ENCODE measurements around the gene FUBP3.

The FUBP3 gene

GRCh38 chr9:130549093-130549735 lies 30.2 kb upstream of the FUBP3 start:
- H3K27me3 ChIP-seq (ENCODE audit: low read length): no peaks in the 10 kb centered on the region
- H3K9ac ChIP-seq (ENCODE audit: low read length): no peak overlapping the region
- no peaks in the 10 kb centered on the region for H4K20me1 ChIP-seq (ENCODE audit: low read depth, low read length)
- H3K79me2 ChIP-seq (ENCODE audit: insufficient read depth, low read length): no peaks in the 10 kb centered on the region
- H3K9me3 ChIP-seq (ENCODE audit: insufficient read depth, low read length): no peaks in the 10 kb centered on the region
- H3K4me2 ChIP-seq (ENCODE audit: low read depth, low read length, poor library complexity, severe bottlenecking): peak overlapping the region; percentile 17
- peak overlapping the region; percentile 60 for H2AFZ ChIP-seq (ENCODE audit: low read depth, low read length, severe bottlenecking)
- H3F3A ChIP-seq (ENCODE audit: insufficient read depth): no peaks in the 10 kb centered on the region
- H3K27ac ChIP-seq (ENCODE audit: low read depth, low read length): no peak overlapping the region
- H3K9me2 ChIP-seq (replicated peaks; ENCODE audit: insufficient read depth, low read length): no peaks in the 10 kb centered on the region
- H3K36me3 ChIP-seq (ENCODE audit: low read length): no peaks in the 10 kb centered on the region
- no peak overlapping the region for H3K4me3 ChIP-seq (ENCODE audit: insufficient read depth, low read length, poor library complexity, severe bottlenecking)
- no peak for TF ChIP-seq EZH2phosphoT487 (conservative IDR thresholded peaks at IDR 0.05; ENCODE audit: low read length)
- no peak for TF ChIP-seq CTCF (IDR thresholded peaks at IDR 0.05; ENCODE audit: insufficient read depth, low read length, poor library complexity, severe bottlenecking)

DNA sequence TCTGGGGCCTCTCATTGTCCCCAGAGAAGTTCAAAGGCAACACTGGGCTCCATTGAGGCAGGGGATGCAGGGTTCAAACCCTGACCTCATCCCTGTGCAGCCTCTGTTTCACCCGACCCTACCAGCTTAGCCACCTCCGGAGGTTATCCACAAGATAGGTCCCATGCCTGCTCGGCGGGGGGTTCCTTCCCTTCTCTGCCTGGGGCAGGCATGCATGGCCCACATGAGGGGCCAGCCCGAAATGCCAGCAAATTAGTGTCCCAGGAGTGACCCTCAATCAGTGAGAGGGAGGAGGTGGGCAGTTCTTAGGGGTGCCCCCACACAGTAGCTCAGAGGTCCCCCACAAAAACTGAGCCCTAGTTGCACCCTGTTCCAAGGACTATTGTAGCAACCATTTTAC lies 24.8 kb upstream of the FUBP3 start:
- Histone ChIP-seq H3K9me2 (replicated peaks; ENCODE audit: insufficient read depth, low read length) (no peaks in the 10 kb centered on the region), H4K20me1 (ENCODE audit: low read depth, low read length) (no peaks in the 10 kb centered on the region), H3K9ac (ENCODE audit: low read length) (no peak overlapping the region), H3K36me3 (ENCODE audit: low read length) (no peaks in the 10 kb centered on the region), H3K9me3 (ENCODE audit: insufficient read depth, low read length) (no peaks in the 10 kb centered on the region), H2AFZ (ENCODE audit: low read depth, low read length, severe bottlenecking) (no peak overlapping the region), H3F3A (ENCODE audit: insufficient read depth) (no peaks in the 10 kb centered on the region), H3K79me2 (ENCODE audit: insufficient read depth, low read length) (no peaks in the 10 kb centered on the region), H3K27me3 (ENCODE audit: low read length) (no peaks in the 10 kb centered on the region), H3K27ac (ENCODE audit: low read depth, low read length) (no peak overlapping the region), H3K4me2 (ENCODE audit: low read depth, low read length, poor library complexity, severe bottlenecking) (no peak overlapping the region), H3K4me3 (ENCODE audit: insufficient read depth, low read length, poor library complexity, severe bottlenecking) (no peak overlapping the region)
- no peak for TF ChIP-seq EZH2phosphoT487 (conservative IDR thresholded peaks at IDR 0.05; ENCODE audit: low read length)
- TF ChIP-seq CTCF (IDR thresholded peaks at IDR 0.05; ENCODE audit: insufficient read depth, low read length, poor library complexity, severe bottlenecking): no peak

DNA sequence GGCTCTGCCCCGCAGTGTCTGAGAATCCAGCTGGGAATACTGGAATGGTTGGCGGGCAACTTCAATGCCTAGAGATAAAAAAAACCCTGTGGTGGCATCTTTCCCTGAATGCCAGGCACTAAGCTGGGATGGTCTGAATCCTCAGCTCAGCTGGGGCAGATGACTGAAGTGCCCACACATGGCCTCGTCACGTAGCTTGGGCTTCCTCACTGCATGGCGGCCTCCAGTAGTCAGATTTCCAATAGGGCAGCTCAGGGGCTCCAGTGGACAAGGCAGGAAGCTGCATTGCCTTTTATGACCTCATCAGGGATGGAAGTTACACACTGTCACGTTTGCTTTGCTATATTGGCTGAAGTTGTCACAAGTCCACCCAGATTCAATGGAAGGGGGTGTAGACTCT lies 24.3 kb upstream of the FUBP3 start:
- TF ChIP-seq EZH2phosphoT487 (conservative IDR thresholded peaks at IDR 0.05; ENCODE audit: low read length) (no peak), CTCF (IDR thresholded peaks at IDR 0.05; ENCODE audit: insufficient read depth, low read length, poor library complexity, severe bottlenecking) (no peak)
- no peak overlapping the region for H3K27ac ChIP-seq (ENCODE audit: low read depth, low read length)
- H3K9me3 ChIP-seq (ENCODE audit: insufficient read depth, low read length): no peaks in the 10 kb centered on the region
- no peaks in the 10 kb centered on the region for H4K20me1 ChIP-seq (ENCODE audit: low read depth, low read length)
- H3K27me3 ChIP-seq (ENCODE audit: low read length): no peaks in the 10 kb centered on the region
- no peaks in the 10 kb centered on the region for H3K36me3 ChIP-seq (ENCODE audit: low read length)
- H3K4me2 ChIP-seq (ENCODE audit: low read depth, low read length, poor library complexity, severe bottlenecking): no peak overlapping the region
- no peaks in the 10 kb centered on the region for H3K79me2 ChIP-seq (ENCODE audit: insufficient read depth, low read length)
- H2AFZ ChIP-seq (ENCODE audit: low read depth, low read length, severe bottlenecking): no peak overlapping the region
- no peak overlapping the region for H3K4me3 ChIP-seq (ENCODE audit: insufficient read depth, low read length, poor library complexity, severe bottlenecking)
- no peaks in the 10 kb centered on the region for H3K9me2 ChIP-seq (replicated peaks; ENCODE audit: insufficient read depth, low read length)
- H3K9ac ChIP-seq (ENCODE audit: low read length): no peak overlapping the region
- no peaks in the 10 kb centered on the region for H3F3A ChIP-seq (ENCODE audit: insufficient read depth)

Data from SU-DHL-6 (cell line).